Neural cell (in vitro differentiated cells): ENCODE results near the gene ECE1. TPM values are rescaled to one million over a fixed set of nuclear protein-coding genes. Genes with fewer than 3 reads are reported as not detected.

Source experiments
- H2AFZ ChIP-seq: fragments of 200-600, 300-800 bp; sonication (generic), shearing (Covaris generic); 2 replicates; pipeline ENCODE4 v1.6.0; 2014; ENCODE audit warnings: low read depth, mild to moderate bottlenecking, antibody characterized with exemption, low read length, moderate library complexity
- H3F3A ChIP-seq: fragments of 200-600 bp; shearing (Covaris generic); 2 replicates; pipeline ENCODE4 v1.6.1; 2016; ENCODE audit warnings: mild to moderate bottlenecking, moderate library complexity, mixed read lengths, antibody characterized with exemption, low read length; ENCODE audit not compliant: insufficient read depth, poor library complexity, severe bottlenecking
- H3K27ac ChIP-seq: fragments of 200-600, 300-800 bp; sonication (generic), shearing (Covaris generic); 2 replicates; pipeline ENCODE4 v1.5.1; 2014; ENCODE audit warnings: mild to moderate bottlenecking, low read length, moderate library complexity
- H3K27me3 ChIP-seq: fragments of 300-800, 200-600 bp; sonication (generic), shearing (Covaris generic); 2 replicates; pipeline ENCODE4 v1.6.0; 2014; ENCODE audit warnings: mild to moderate bottlenecking, low read depth, low read length, moderate library complexity; ENCODE audit not compliant: insufficient read depth
- H3K36me3 ChIP-seq: fragments of 300-800, 200-600 bp; sonication (generic), shearing (Covaris generic); 2 replicates; pipeline ENCODE4 v1.5.1; 2014; ENCODE audit warnings: mild to moderate bottlenecking, antibody characterized with exemption, low read length, moderate library complexity; ENCODE audit not compliant: insufficient read depth
- H3K4me2 ChIP-seq: fragments of 300-800, 200-600 bp; sonication (generic), shearing (Covaris generic); 2 replicates; pipeline ENCODE4 v1.6.0; 2014; ENCODE audit warnings: mild to moderate bottlenecking, low read length
- H3K4me3 ChIP-seq: fragments of 300-800, 200-600 bp; sonication (generic), shearing (Covaris generic); 2 replicates; pipeline ENCODE4 v1.5.1; 2014; ENCODE audit warnings: mild to moderate bottlenecking, low read length, moderate library complexity
- H3K79me2 ChIP-seq: fragments of 200-600 bp; shearing (Covaris generic); replicated peaks from 2 replicates; pipeline ENCODE4 v1.6.0; 2014; ENCODE audit warnings: mild to moderate bottlenecking, low read length, moderate library complexity; ENCODE audit not compliant: insufficient read depth
- H3K9ac ChIP-seq: fragments of 300-800, 200-600 bp; sonication (generic), shearing (Covaris generic); 2 replicates; pipeline ENCODE4 v1.6.1; 2016; ENCODE audit warnings: mild to moderate bottlenecking, low read length, mixed read lengths
- H3K9me2 ChIP-seq: fragments of 200-600 bp; shearing (Covaris generic); 2 replicates; pipeline ENCODE4 v1.6.1; 2016; ENCODE audit warnings: mild to moderate bottlenecking, low read length, mixed read lengths; ENCODE audit not compliant: insufficient read depth
- H3K9me3 ChIP-seq: fragments of 200-600, 300-800 bp; sonication (generic), shearing (Covaris generic); 2 replicates; pipeline ENCODE4 v1.6.1; 2016; ENCODE audit warnings: mild to moderate bottlenecking, mixed run types, low read length, moderate library complexity, mixed read lengths
- H4K20me1 ChIP-seq: fragments of 200-600 bp; shearing (Covaris generic); 2 replicates; pipeline ENCODE4 v1.6.1; 2016; ENCODE audit warnings: mild to moderate bottlenecking, mixed run types; ENCODE audit not compliant: insufficient read depth
- CTCF ChIP-seq: fragments of 450-650 bp; IDR thresholded peaks from 2 replicates; pipeline ENCODE4 v1.5.1; 2014; ENCODE audit warnings: antibody characterized with exemption, mild to moderate bottlenecking, moderate library complexity; ENCODE audit not compliant: poor library complexity, severe bottlenecking
- EP300 ChIP-seq: fragments of 450-650 bp; conservative IDR thresholded peaks from 2 replicates; pipeline ENCODE4 v1.6.1; 2014; ENCODE audit warnings: antibody characterized with exemption, mild to moderate bottlenecking, moderate library complexity; ENCODE audit not compliant: poor library complexity, severe bottlenecking
- EZH2 ChIP-seq: fragments of 200-600, 300-800 bp; shearing (Covaris generic), sonication (generic); IDR thresholded peaks from 2 replicates; pipeline ENCODE4 v1.6.1; 2014; ENCODE audit warnings: antibody characterized with exemption, low read length, borderline replicate concordance, mild to moderate bottlenecking; ENCODE audit not compliant: insufficient read depth, poor library complexity, severe bottlenecking
- MXI1 ChIP-seq: fragments of 450-650 bp; conservative IDR thresholded peaks from 2 replicates; pipeline ENCODE4 v1.6.1; 2014; ENCODE audit warnings: antibody characterized with exemption, mild to moderate bottlenecking; ENCODE audit not compliant: poor library complexity, severe bottlenecking
- POLR2AphosphoS5 ChIP-seq: IDR thresholded peaks from 2 replicates; pipeline ENCODE4 v1.6.1; 2012
- RAD21 ChIP-seq: fragments of 450-650 bp; conservative IDR thresholded peaks from 2 replicates; pipeline ENCODE4 v1.6.1; 2014; ENCODE audit warnings: antibody characterized with exemption, mild to moderate bottlenecking, moderate library complexity
- SMC3 ChIP-seq: fragments of 450-650 bp; conservative IDR thresholded peaks from 2 replicates; pipeline ENCODE4 v1.6.1; 2014; ENCODE audit warnings: antibody characterized with exemption, mild to moderate bottlenecking, moderate library complexity; ENCODE audit not compliant: poor library complexity
- TAF1 ChIP-seq: IDR thresholded peaks from 2 replicates; pipeline ENCODE4 v1.6.1; 2012; ENCODE audit warnings: low read depth
- polyA plus RNA-seq: library from polyadenylated mRNA; depleted of rRNA; stranded (reverse); fragments of >200 nt; gene quantifications from 2 replicates; pipeline ENCODE4 v1.2.3, GENCODE V29; 2014
- TF ChIP-seq, protein P1 (sequence below): IDR thresholded peaks from 2 replicates; pipeline ENCODE4 v1.6.1; 2012; ENCODE audit warnings: borderline replicate concordance

Gene ECE1
- polyA plus RNA-seq, 1 donor from 2014 or later: 7.8 TPM

GRCh38 chr1:21337454-21337927 lies 47.2 kb upstream of the ECE1 start:
- Histone ChIP-seq H3K27me3 (no peaks in the 10 kb centered on the region), H3K9me2 (no peaks in the 10 kb centered on the region), H3K79me2 (peaks cover 7% of the 10 kb centered on the region), H3F3A (no peaks in the 10 kb centered on the region), H3K4me2 (no peak overlapping the region), H3K27ac (no peak overlapping the region), H3K9ac (no peak overlapping the region), H3K9me3 (no peaks in the 10 kb centered on the region), H2AFZ (no peak overlapping the region), H3K4me3 (no peak overlapping the region), H4K20me1 (no peaks in the 10 kb centered on the region), H3K36me3 (no peaks in the 10 kb centered on the region)
- no peak for TF ChIP-seq EP300
- TF ChIP-seq MXI1: no peak
- no peak for TF ChIP-seq CTCF
- no peak for TF ChIP-seq EZH2
- no peak for TF ChIP-seq RAD21
- TF ChIP-seq SMC3: no peak
- TF ChIP-seq TAF1: no peak
- TF ChIP-seq, protein P1, sequence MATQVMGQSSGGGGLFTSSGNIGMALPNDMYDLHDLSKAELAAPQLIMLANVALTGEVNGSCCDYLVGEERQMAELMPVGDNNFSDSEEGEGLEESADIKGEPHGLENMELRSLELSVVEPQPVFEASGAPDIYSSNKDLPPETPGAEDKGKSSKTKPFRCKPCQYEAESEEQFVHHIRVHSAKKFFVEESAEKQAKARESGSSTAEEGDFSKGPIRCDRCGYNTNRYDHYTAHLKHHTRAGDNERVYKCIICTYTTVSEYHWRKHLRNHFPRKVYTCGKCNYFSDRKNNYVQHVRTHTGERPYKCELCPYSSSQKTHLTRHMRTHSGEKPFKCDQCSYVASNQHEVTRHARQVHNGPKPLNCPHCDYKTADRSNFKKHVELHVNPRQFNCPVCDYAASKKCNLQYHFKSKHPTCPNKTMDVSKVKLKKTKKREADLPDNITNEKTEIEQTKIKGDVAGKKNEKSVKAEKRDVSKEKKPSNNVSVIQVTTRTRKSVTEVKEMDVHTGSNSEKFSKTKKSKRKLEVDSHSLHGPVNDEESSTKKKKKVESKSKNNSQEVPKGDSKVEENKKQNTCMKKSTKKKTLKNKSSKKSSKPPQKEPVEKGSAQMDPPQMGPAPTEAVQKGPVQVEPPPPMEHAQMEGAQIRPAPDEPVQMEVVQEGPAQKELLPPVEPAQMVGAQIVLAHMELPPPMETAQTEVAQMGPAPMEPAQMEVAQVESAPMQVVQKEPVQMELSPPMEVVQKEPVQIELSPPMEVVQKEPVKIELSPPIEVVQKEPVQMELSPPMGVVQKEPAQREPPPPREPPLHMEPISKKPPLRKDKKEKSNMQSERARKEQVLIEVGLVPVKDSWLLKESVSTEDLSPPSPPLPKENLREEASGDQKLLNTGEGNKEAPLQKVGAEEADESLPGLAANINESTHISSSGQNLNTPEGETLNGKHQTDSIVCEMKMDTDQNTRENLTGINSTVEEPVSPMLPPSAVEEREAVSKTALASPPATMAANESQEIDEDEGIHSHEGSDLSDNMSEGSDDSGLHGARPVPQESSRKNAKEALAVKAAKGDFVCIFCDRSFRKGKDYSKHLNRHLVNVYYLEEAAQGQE: no peak
- TF ChIP-seq POLR2AphosphoS5: no peak

GRCh38 chr1:21337010-21337437 lies 46.8 kb upstream of the ECE1 start:
- Histone ChIP-seq H3K27me3 (no peaks in the 10 kb centered on the region), H3F3A (no peaks in the 10 kb centered on the region), H3K79me2 (peaks cover 7% of the 10 kb centered on the region), H3K4me3 (no peak overlapping the region), H3K36me3 (no peaks in the 10 kb centered on the region), H4K20me1 (no peaks in the 10 kb centered on the region), H3K9me2 (no peaks in the 10 kb centered on the region), H3K27ac (no peak overlapping the region), H3K9me3 (no peaks in the 10 kb centered on the region), H3K9ac (no peak overlapping the region), H3K4me2 (no peak overlapping the region), H2AFZ (no peak overlapping the region)
- TF ChIP-seq CTCF: no peak
- no peak for TF ChIP-seq RAD21
- TF ChIP-seq EZH2: no peak
- TF ChIP-seq POLR2AphosphoS5: no peak
- TF ChIP-seq SMC3: no peak
- TF ChIP-seq MXI1: no peak
- no peak for TF ChIP-seq EP300
- TF ChIP-seq, protein P1: no peak
- TF ChIP-seq TAF1: no peak
